Measurements from ENCODE around the gene SCARB1. TPM values are rescaled to one million over a fixed set of nuclear protein-coding genes. Genes with fewer than 3 reads are reported as not detected.

The SCARB1 gene
- total RNA-seq, 1 experiment from 2014 or later, result 359 TPM

DNA sequence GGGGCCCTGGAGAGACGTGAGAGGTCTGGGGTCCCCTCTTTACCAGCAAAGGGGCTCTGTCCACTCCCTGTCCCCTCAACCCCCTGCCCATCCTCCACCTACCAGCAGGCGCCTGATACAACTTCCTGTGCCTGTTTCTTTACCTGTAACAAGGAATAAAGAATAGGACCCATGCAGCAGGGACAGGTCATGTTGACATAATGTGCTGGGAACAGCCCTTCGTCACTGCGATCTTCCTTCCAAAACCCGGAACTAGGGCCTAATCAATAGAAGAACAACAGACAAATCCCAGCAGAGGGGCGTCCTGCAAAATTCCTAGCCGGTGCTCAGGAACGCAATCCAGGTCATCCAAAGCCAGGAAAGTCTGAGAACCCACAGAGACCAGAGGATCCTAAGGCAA, 32.1 kb downstream of the SCARB1 start:
- intact Hi-C loops (cut with micrococcal nuclease; ENCODE audit: unreplicated experiment), result no loop called here
- H3K27ac ChIP-seq (ENCODE audit: low read length), result peak overlapping the region; percentile 48
- POLR2A ChIA-PET, result no interaction called here
- DNase-seq (ENCODE audit: low read depth, low spot score) (no peak), ATAC-seq (no peak)
- no peaks in the 10 kb centered on the region for H3K36me3 ChIP-seq (ENCODE audit: control insufficient read depth, insufficient read depth, low read length)
- H3K4me1 ChIP-seq (ENCODE audit: control insufficient read depth, insufficient read depth, low read length), result peaks cover 62% of the 10 kb centered on the region
- no peaks in the 10 kb centered on the region for H3K27me3 ChIP-seq (ENCODE audit: control insufficient read depth, insufficient read depth, low read length)
- TSS peak; percentile 21 for BruUV-seq (replicated peaks)
- CTCF ChIA-PET, result no interaction called here
- H3K4me3 ChIP-seq (ENCODE audit: low read depth in 2 of 2, low read length in 2 of 2), result no peak overlapping the region
- no peaks in the 10 kb centered on the region for H3K9me3 ChIP-seq (ENCODE audit: control insufficient read depth, insufficient read depth, low read depth, low read length)
- TF ChIP-seq SIN3A (IDR thresholded peaks at IDR 0.05; ENCODE audit: borderline replicate concordance, insufficient read depth, low read depth, low read length), result no peak
- TF ChIP-seq, protein P1, sequence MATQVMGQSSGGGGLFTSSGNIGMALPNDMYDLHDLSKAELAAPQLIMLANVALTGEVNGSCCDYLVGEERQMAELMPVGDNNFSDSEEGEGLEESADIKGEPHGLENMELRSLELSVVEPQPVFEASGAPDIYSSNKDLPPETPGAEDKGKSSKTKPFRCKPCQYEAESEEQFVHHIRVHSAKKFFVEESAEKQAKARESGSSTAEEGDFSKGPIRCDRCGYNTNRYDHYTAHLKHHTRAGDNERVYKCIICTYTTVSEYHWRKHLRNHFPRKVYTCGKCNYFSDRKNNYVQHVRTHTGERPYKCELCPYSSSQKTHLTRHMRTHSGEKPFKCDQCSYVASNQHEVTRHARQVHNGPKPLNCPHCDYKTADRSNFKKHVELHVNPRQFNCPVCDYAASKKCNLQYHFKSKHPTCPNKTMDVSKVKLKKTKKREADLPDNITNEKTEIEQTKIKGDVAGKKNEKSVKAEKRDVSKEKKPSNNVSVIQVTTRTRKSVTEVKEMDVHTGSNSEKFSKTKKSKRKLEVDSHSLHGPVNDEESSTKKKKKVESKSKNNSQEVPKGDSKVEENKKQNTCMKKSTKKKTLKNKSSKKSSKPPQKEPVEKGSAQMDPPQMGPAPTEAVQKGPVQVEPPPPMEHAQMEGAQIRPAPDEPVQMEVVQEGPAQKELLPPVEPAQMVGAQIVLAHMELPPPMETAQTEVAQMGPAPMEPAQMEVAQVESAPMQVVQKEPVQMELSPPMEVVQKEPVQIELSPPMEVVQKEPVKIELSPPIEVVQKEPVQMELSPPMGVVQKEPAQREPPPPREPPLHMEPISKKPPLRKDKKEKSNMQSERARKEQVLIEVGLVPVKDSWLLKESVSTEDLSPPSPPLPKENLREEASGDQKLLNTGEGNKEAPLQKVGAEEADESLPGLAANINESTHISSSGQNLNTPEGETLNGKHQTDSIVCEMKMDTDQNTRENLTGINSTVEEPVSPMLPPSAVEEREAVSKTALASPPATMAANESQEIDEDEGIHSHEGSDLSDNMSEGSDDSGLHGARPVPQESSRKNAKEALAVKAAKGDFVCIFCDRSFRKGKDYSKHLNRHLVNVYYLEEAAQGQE (IDR thresholded peaks at IDR 0.05; ENCODE audit: insufficient read depth in 1 of 2, low read depth in 2 of 2, low read length in 1 of 2), result no peak
- TF ChIP-seq, protein P2, sequence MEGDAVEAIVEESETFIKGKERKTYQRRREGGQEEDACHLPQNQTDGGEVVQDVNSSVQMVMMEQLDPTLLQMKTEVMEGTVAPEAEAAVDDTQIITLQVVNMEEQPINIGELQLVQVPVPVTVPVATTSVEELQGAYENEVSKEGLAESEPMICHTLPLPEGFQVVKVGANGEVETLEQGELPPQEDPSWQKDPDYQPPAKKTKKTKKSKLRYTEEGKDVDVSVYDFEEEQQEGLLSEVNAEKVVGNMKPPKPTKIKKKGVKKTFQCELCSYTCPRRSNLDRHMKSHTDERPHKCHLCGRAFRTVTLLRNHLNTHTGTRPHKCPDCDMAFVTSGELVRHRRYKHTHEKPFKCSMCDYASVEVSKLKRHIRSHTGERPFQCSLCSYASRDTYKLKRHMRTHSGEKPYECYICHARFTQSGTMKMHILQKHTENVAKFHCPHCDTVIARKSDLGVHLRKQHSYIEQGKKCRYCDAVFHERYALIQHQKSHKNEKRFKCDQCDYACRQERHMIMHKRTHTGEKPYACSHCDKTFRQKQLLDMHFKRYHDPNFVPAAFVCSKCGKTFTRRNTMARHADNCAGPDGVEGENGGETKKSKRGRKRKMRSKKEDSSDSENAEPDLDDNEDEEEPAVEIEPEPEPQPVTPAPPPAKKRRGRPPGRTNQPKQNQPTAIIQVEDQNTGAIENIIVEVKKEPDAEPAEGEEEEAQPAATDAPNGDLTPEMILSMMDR (IDR thresholded peaks at IDR 0.05), result no peak
- TF ChIP-seq TCF7L2 (IDR thresholded peaks at IDR 0.05; ENCODE audit: low read depth, low read length), result no peak
- no peak for TF ChIP-seq POLR2AphosphoS5 (IDR thresholded peaks at IDR 0.05; ENCODE audit: low read depth, low read length)
- in situ Hi-C loops (cut with HindIII; ENCODE audit: low pct_unique_long_range_greater_than_20kb, low sequenced_read_pairs), result no loop called here

DNA sequence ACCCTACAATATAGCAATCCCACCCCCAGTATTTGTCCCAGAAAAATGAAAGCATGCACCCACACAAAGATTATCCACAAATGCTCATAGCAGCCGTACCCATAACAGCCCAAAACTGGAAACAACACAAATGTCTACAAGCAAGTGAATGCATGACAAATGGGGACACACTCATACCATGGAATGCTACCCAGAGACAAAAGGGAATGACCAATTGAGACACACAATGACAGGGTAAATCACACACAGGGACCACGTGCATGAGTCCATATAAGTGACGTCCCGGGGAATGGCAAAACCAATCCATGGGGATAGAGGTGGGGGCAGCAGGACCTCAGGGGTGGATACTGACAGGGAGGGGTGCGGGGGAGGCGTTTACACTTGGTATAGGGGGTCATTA, 33.4 kb downstream of the SCARB1 start:
- ChIA-PET POLR2A (no interaction called here), CTCF (no interaction called here)
- H3K27ac ChIP-seq (ENCODE audit: low read length), result peak overlapping the region; percentile 91
- no peaks in the 10 kb centered on the region for H3K36me3 ChIP-seq (ENCODE audit: control insufficient read depth, insufficient read depth, low read length)
- H3K27me3 ChIP-seq (ENCODE audit: control insufficient read depth, insufficient read depth, low read length), result no peaks in the 10 kb centered on the region
- H3K4me1 ChIP-seq (ENCODE audit: control insufficient read depth, insufficient read depth, low read length), result peaks cover 61% of the 10 kb centered on the region
- ATAC-seq, result no peak
- TF ChIP-seq SIN3A (IDR thresholded peaks at IDR 0.05; ENCODE audit: borderline replicate concordance, insufficient read depth, low read depth, low read length), result no peak
- TF ChIP-seq, protein P2 (IDR thresholded peaks at IDR 0.05), result no peak
- TF ChIP-seq POLR2AphosphoS5 (IDR thresholded peaks at IDR 0.05; ENCODE audit: low read depth, low read length), result no peak
- TF ChIP-seq, protein P1 (IDR thresholded peaks at IDR 0.05; ENCODE audit: insufficient read depth in 1 of 2, low read depth in 2 of 2, low read length in 1 of 2), result no peak
- no peak for TF ChIP-seq TCF7L2 (IDR thresholded peaks at IDR 0.05; ENCODE audit: low read depth, low read length)
- H3K4me3 ChIP-seq (ENCODE audit: low read depth in 2 of 2, low read length in 2 of 2), result no peak overlapping the region
- intact Hi-C loops (cut with micrococcal nuclease; ENCODE audit: unreplicated experiment), result no loop called here
- DNase-seq (ENCODE audit: low read depth, low spot score), result no peak
- no TSS peak for BruUV-seq (replicated peaks)
- H3K9me3 ChIP-seq (ENCODE audit: control insufficient read depth, insufficient read depth, low read depth, low read length), result no peaks in the 10 kb centered on the region
- in situ Hi-C loops (cut with HindIII; ENCODE audit: low pct_unique_long_range_greater_than_20kb, low sequenced_read_pairs), result no loop called here

Data from Panc1 (cell line).